HL-60/S4 treated with retinoic acid at 250 ng/mL for 4 days and 3 days (cell line): ENCODE results near the gene LENEP.

Source experiments
- in situ Hi-C: fragments of 300-500 bp; cut with MboI; formaldehyde crosslinking; loops from 2 replicates; pipeline ENCODE4 v1.7.0; 2022; ENCODE audit warnings: low sequenced_read_pairs

Gene LENEP

GRCh38 chr1:154998201-154998780, 4.9 kb downstream of the LENEP start:
- in situ Hi-C loops, result no loop called here

- in situ Hi-C loops, result no loop called here
Measured at GRCh38 chr1:154998818-154999570, 5.6 kb downstream of the LENEP start.

GRCh38 chr1:154999571-155000410, 6.4 kb downstream of the LENEP start:
- in situ Hi-C loops, result no loop called here

GRCh38 chr1:155000411-155000725, 7.0 kb downstream of the LENEP start:
- in situ Hi-C loops, result no loop called here

- in situ Hi-C loops, result no loop called here
Measured at GRCh38 chr1:155000726-155001424, 7.5 kb downstream of the LENEP start.

- in situ Hi-C loops, result no loop called here
Measured at GRCh38 chr1:155001425-155001674, 8.0 kb downstream of the LENEP start.

GRCh38 chr1:155001675-155002463, 8.5 kb downstream of the LENEP start:
- in situ Hi-C loops, result no loop called here

- in situ Hi-C loops, result no loop called here
Measured at GRCh38 chr1:155002464-155003226, 9.3 kb downstream of the LENEP start, which contains the start of gene ZBTB7B. ZBTB7B (plus strand) TSS chr1:155002802; CDS start chr1:155014661, 11,859 bp downstream.

- in situ Hi-C loops, result no loop called here
Measured at GRCh38 chr1:155003227-155003765, 9.9 kb downstream of the LENEP start.

GRCh38 chr1:155003766-155004351, 10.5 kb downstream of the LENEP start:
- in situ Hi-C loops, result no loop called here

- in situ Hi-C loops, result no loop called here
Measured at GRCh38 chr1:155004352-155005075, 11.1 kb downstream of the LENEP start.

- in situ Hi-C loops, result no loop called here
Measured at GRCh38 chr1:155005076-155006011, 12.0 kb downstream of the LENEP start.

- in situ Hi-C loops, result no loop called here
Measured at GRCh38 chr1:155006601-155007101, 13.3 kb downstream of the LENEP start.

GRCh38 chr1:155007251-155007828, 14.0 kb downstream of the LENEP start:
- in situ Hi-C loops, result no loop called here

GRCh38 chr1:155008015-155008941, 14.9 kb downstream of the LENEP start:
- in situ Hi-C loops, result no loop called here

- in situ Hi-C loops, result no loop called here
Measured at GRCh38 chr1:155009221-155009711, 15.9 kb downstream of the LENEP start.
